ENCODE results near the gene CARMIL1.
A peak's percentile ranks its signal among the peaks of the same experiment; 100 is the strongest.

Gene CARMIL1

GRCh38 chr6:25311331-25311840, 32.2 kb downstream of the CARMIL1 start:
- Histone ChIP-seq H3K36me3 (ENCODE audit: control insufficient read depth in 1 of 2, insufficient read depth in 2 of 2, low read length in 2 of 2) (peaks cover 0 to 4% of the 10 kb centered on the region in 2 donors), H3K9me3 (ENCODE audit: control insufficient read depth in 1 of 2, low read length in 2 of 2) (no peaks in the 10 kb centered on the region), H3K27me3 (ENCODE audit: low read depth, low read length) (no peaks in the 10 kb centered on the region), H3K27ac (ENCODE audit: low read length) (peak overlapping the region; percentile 36), H3K4me1 (ENCODE audit: control insufficient read depth in 1 of 2, insufficient read depth in 2 of 2, low read length in 2 of 2) (no peaks in the 10 kb centered on the region), H3K4me3 (ENCODE audit: low read depth in 1 of 2, low read length in 2 of 2) (no peak overlapping the region)

GRCh38 chr6:25312034-25312620, 33.0 kb downstream of the CARMIL1 start:
- Histone ChIP-seq H3K36me3 (ENCODE audit: control insufficient read depth in 1 of 2, insufficient read depth in 2 of 2, low read length in 2 of 2) (peaks cover 0 to 4% of the 10 kb centered on the region in 2 donors), H3K27me3 (ENCODE audit: low read depth, low read length) (no peaks in the 10 kb centered on the region), H3K4me1 (ENCODE audit: control insufficient read depth in 1 of 2, insufficient read depth in 2 of 2, low read length in 2 of 2) (no peaks in the 10 kb centered on the region), H3K27ac (ENCODE audit: low read length) (peak overlapping the region; percentile 36), H3K4me3 (ENCODE audit: low read depth in 1 of 2, low read length in 2 of 2) (no peak overlapping the region), H3K9me3 (ENCODE audit: control insufficient read depth in 1 of 2, low read length in 2 of 2) (no peaks in the 10 kb centered on the region)

- H3K36me3 ChIP-seq (ENCODE audit: control insufficient read depth in 1 of 2, insufficient read depth in 2 of 2, low read length in 2 of 2), result peaks cover 0 to 4% of the 10 kb centered on the region in 2 donors
- no peak overlapping the region for H3K27ac ChIP-seq (ENCODE audit: low read length)
- H3K4me3 ChIP-seq (ENCODE audit: low read depth in 1 of 2, low read length in 2 of 2), result no peak overlapping the region
- H3K27me3 ChIP-seq (ENCODE audit: low read depth, low read length), result no peaks in the 10 kb centered on the region
- no peaks in the 10 kb centered on the region for H3K4me1 ChIP-seq (ENCODE audit: control insufficient read depth in 1 of 2, insufficient read depth in 2 of 2, low read length in 2 of 2)
- H3K9me3 ChIP-seq (ENCODE audit: control insufficient read depth in 1 of 2, low read length in 2 of 2), result no peaks in the 10 kb centered on the region
Measured at GRCh38 chr6:25312703-25313102, 33.5 kb downstream of the CARMIL1 start.

GRCh38 chr6:25314509-25315175, 35.5 kb downstream of the CARMIL1 start:
- H3K4me1 ChIP-seq (ENCODE audit: control insufficient read depth in 1 of 2, insufficient read depth in 2 of 2, low read length in 2 of 2), result no peaks in the 10 kb centered on the region
- H3K4me3 ChIP-seq (ENCODE audit: low read depth in 1 of 2, low read length in 2 of 2), result no peak overlapping the region
- H3K27me3 ChIP-seq (ENCODE audit: low read depth, low read length), result no peaks in the 10 kb centered on the region
- H3K36me3 ChIP-seq (ENCODE audit: control insufficient read depth in 1 of 2, insufficient read depth in 2 of 2, low read length in 2 of 2), result peaks cover 0 to 4% of the 10 kb centered on the region in 2 donors
- no peaks in the 10 kb centered on the region for H3K9me3 ChIP-seq (ENCODE audit: control insufficient read depth in 1 of 2, low read length in 2 of 2)
- H3K27ac ChIP-seq (ENCODE audit: low read length), result no peak overlapping the region

- Histone ChIP-seq H3K4me3 (ENCODE audit: low read depth in 1 of 2, low read length in 2 of 2) (no peak overlapping the region), H3K4me1 (ENCODE audit: control insufficient read depth in 1 of 2, insufficient read depth in 2 of 2, low read length in 2 of 2) (no peaks in the 10 kb centered on the region), H3K9me3 (ENCODE audit: control insufficient read depth in 1 of 2, low read length in 2 of 2) (no peaks in the 10 kb centered on the region), H3K27me3 (ENCODE audit: low read depth, low read length) (no peaks in the 10 kb centered on the region), H3K27ac (ENCODE audit: low read length) (no peak overlapping the region), H3K36me3 (ENCODE audit: control insufficient read depth in 1 of 2, insufficient read depth in 2 of 2, low read length in 2 of 2) (peaks cover 0 to 4% of the 10 kb centered on the region in 2 donors)
Measured at GRCh38 chr6:25315194-25316177, 36.3 kb downstream of the CARMIL1 start.

GRCh38 chr6:25316626-25317025, 37.5 kb downstream of the CARMIL1 start:
- no peak overlapping the region for H3K4me3 ChIP-seq (ENCODE audit: low read depth in 1 of 2, low read length in 2 of 2)
- no peaks in the 10 kb centered on the region for H3K27me3 ChIP-seq (ENCODE audit: low read depth, low read length)
- no peak overlapping the region for H3K27ac ChIP-seq (ENCODE audit: low read length)
- H3K36me3 ChIP-seq (ENCODE audit: control insufficient read depth in 1 of 2, insufficient read depth in 2 of 2, low read length in 2 of 2), result peaks cover 0 to 4% of the 10 kb centered on the region in 2 donors
- no peaks in the 10 kb centered on the region for H3K9me3 ChIP-seq (ENCODE audit: control insufficient read depth in 1 of 2, low read length in 2 of 2)
- no peaks in the 10 kb centered on the region for H3K4me1 ChIP-seq (ENCODE audit: control insufficient read depth in 1 of 2, insufficient read depth in 2 of 2, low read length in 2 of 2)

- Histone ChIP-seq H3K4me1 (ENCODE audit: control insufficient read depth in 1 of 2, insufficient read depth in 2 of 2, low read length in 2 of 2) (no peaks in the 10 kb centered on the region), H3K4me3 (ENCODE audit: low read depth in 1 of 2, low read length in 2 of 2) (no peak overlapping the region), H3K27me3 (ENCODE audit: low read depth, low read length) (no peaks in the 10 kb centered on the region), H3K36me3 (ENCODE audit: control insufficient read depth in 1 of 2, insufficient read depth in 2 of 2, low read length in 2 of 2) (no peaks in the 10 kb centered on the region), H3K27ac (ENCODE audit: low read length) (no peak overlapping the region), H3K9me3 (ENCODE audit: control insufficient read depth in 1 of 2, low read length in 2 of 2) (no peaks in the 10 kb centered on the region)
Measured at GRCh38 chr6:25318589-25318988, 39.4 kb downstream of the CARMIL1 start.

- Histone ChIP-seq H3K36me3 (ENCODE audit: control insufficient read depth in 1 of 2, insufficient read depth in 2 of 2, low read length in 2 of 2) (no peaks in the 10 kb centered on the region), H3K4me3 (ENCODE audit: low read depth in 1 of 2, low read length in 2 of 2) (no peak overlapping the region), H3K27me3 (ENCODE audit: low read depth, low read length) (no peaks in the 10 kb centered on the region), H3K4me1 (ENCODE audit: control insufficient read depth in 1 of 2, insufficient read depth in 2 of 2, low read length in 2 of 2) (no peaks in the 10 kb centered on the region), H3K27ac (ENCODE audit: low read length) (no peak overlapping the region), H3K9me3 (ENCODE audit: control insufficient read depth in 1 of 2, low read length in 2 of 2) (no peaks in the 10 kb centered on the region)
Measured at GRCh38 chr6:25320459-25320858, 41.3 kb downstream of the CARMIL1 start.

GRCh38 chr6:25322692-25323091, 43.5 kb downstream of the CARMIL1 start:
- Histone ChIP-seq H3K27ac (ENCODE audit: low read length) (no peak overlapping the region), H3K4me1 (ENCODE audit: control insufficient read depth in 1 of 2, insufficient read depth in 2 of 2, low read length in 2 of 2) (no peaks in the 10 kb centered on the region), H3K9me3 (ENCODE audit: control insufficient read depth in 1 of 2, low read length in 2 of 2) (no peaks in the 10 kb centered on the region), H3K27me3 (ENCODE audit: low read depth, low read length) (no peaks in the 10 kb centered on the region), H3K36me3 (ENCODE audit: control insufficient read depth in 1 of 2, insufficient read depth in 2 of 2, low read length in 2 of 2) (no peaks in the 10 kb centered on the region), H3K4me3 (ENCODE audit: low read depth in 1 of 2, low read length in 2 of 2) (no peak overlapping the region)

GRCh38 chr6:25324066-25324762, 45.0 kb downstream of the CARMIL1 start:
- H3K27ac ChIP-seq (ENCODE audit: low read length), result no peak overlapping the region
- no peaks in the 10 kb centered on the region for H3K9me3 ChIP-seq (ENCODE audit: control insufficient read depth in 1 of 2, low read length in 2 of 2)
- no peak overlapping the region for H3K4me3 ChIP-seq (ENCODE audit: low read depth in 1 of 2, low read length in 2 of 2)
- H3K4me1 ChIP-seq (ENCODE audit: control insufficient read depth in 1 of 2, insufficient read depth in 2 of 2, low read length in 2 of 2), result no peaks in the 10 kb centered on the region
- H3K27me3 ChIP-seq (ENCODE audit: low read depth, low read length), result no peaks in the 10 kb centered on the region
- no peaks in the 10 kb centered on the region for H3K36me3 ChIP-seq (ENCODE audit: control insufficient read depth in 1 of 2, insufficient read depth in 2 of 2, low read length in 2 of 2)
